ENCODE measurements around the gene VSIG4.

VSIG4 gene

GRCh38 chrX:65997978-65998717 is 41.7 kb downstream of the VSIG4 start:
- in situ Hi-C loops (cut with HindIII; ENCODE audit: low sequenced_read_pairs): no loop called here
- TF ChIP-seq CTCF (IDR thresholded peaks at IDR 0.05; ENCODE audit: low read depth, low read length): no peak
- no peak for DNase-seq (ENCODE audit: low read depth, low spot score)
- H3K4me3 ChIP-seq (ENCODE audit: low read depth, low read length): no peak overlapping the region

DNA sequence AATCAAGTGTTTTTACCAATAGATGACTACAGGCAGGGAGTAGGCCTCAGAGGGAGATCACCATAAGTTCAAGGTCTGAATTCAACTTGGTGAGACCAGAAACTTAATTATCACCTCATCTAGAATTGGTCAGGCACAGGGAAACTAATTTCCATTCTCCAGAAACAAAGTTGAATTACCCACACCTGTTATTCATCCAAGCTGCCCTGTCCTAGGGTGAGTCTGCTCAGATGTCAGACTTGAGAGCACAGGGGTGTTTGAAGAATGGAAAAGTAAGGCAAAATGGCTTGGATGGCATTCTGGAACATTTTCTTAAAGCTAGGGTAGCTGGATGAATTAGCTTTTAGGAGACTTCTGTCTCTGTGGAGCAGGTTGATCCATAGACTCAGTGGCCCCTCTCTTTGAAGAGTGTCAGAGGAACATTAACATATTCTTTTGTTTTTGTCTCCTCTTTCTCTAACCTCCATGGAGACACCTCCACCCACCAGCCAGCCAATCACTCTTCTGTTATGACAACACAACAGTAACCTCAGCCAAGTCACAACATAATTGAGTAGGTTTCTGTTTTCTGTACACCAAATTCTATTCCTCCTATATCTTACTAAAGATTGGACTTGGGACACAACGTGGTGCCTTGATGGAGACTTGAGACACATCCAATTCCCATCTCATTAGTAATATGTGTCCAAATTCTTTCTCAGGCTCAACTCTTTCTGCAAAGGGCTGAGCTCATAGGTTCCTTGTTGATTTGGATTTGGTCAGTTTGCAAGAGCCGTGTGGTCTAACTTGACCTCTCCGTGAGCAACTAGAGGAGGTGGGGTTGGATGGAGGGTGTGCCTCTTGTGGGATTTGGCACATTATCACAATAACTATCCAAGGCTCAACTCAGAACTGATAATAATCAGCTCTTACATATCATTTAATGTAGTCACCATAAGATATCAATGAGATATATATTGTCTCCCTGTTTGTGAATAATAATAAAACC is 45.1 kb downstream of the VSIG4 start:
- TF ChIP-seq CTCF (IDR thresholded peaks at IDR 0.05; ENCODE audit: low read depth, low read length): no peak
- H3K4me3 ChIP-seq (ENCODE audit: low read depth, low read length): no peak overlapping the region
- no peak for DNase-seq (ENCODE audit: low read depth, low spot score)
- in situ Hi-C loops (cut with HindIII; ENCODE audit: low sequenced_read_pairs): no loop called here

DNA sequence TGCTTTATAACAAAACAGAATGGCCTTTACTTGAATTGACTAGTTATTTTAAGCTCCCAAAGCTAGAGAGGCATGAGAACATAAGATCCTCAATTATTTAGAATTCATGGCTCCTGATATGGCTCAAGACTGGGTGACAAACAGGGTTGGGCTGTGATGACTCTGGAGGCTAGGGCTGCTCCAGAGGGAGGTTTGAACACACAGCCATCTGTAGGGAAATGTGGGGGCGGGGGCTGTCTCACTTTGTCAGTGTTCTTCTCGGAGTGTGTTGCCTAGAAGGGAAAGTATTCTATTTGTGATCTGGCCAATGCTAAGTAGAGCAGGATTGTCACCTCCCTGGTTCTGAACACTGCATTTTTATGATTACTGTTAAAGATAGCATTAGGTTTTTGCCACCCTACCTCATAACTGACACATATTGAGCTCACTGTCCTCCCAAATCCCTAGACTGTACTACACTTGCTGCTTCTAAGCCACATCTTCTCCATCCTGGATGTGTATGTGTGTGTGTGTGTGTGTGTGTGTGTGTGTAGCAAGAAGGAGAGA is 45.9 kb downstream of the VSIG4 start:
- no peak for DNase-seq (ENCODE audit: low read depth, low spot score)
- TF ChIP-seq CTCF (IDR thresholded peaks at IDR 0.05; ENCODE audit: low read depth, low read length): no peak
- in situ Hi-C loops (cut with HindIII; ENCODE audit: low sequenced_read_pairs): no loop called here
- no peak overlapping the region for H3K4me3 ChIP-seq (ENCODE audit: low read depth, low read length)

GRCh38 chrX:65993332-65993731 is 46.5 kb downstream of the VSIG4 start:
- no peak for TF ChIP-seq CTCF (IDR thresholded peaks at IDR 0.05; ENCODE audit: low read depth, low read length)
- no peak for DNase-seq (ENCODE audit: low read depth, low spot score)
- in situ Hi-C loops (cut with HindIII; ENCODE audit: low sequenced_read_pairs): no loop called here
- H3K4me3 ChIP-seq (ENCODE audit: low read depth, low read length): no peak overlapping the region

DNA sequence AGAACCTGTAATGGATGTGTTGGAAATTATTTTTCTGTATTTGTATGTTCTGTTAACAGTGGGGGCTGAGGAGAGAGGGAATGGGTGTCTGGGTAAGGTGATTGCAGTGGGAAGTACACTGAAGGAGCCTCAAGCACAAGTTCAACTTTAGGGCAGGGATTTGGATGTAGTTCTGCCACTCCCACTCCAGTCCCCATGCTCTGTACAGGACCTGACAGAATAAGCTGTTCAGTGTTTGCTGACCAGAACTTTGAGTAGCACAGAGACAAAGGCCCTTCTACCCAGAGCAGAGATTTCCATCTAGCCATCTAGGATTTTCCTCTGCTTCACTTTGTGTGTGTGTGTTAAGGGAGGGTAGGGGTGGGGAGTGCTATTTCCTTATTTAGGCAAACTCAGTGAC is 49.2 kb downstream of the VSIG4 start:
- TF ChIP-seq CTCF (IDR thresholded peaks at IDR 0.05; ENCODE audit: low read depth, low read length): no peak
- H3K4me3 ChIP-seq (ENCODE audit: low read depth, low read length): no peak overlapping the region
- DNase-seq (ENCODE audit: low read depth, low spot score): no peak
- in situ Hi-C loops (cut with HindIII; ENCODE audit: low sequenced_read_pairs): no loop called here

GRCh38 chrX:65987811-65988210 is 52.1 kb downstream of the VSIG4 start:
- in situ Hi-C loops (cut with HindIII; ENCODE audit: low sequenced_read_pairs): no loop called here
- H3K4me3 ChIP-seq (ENCODE audit: low read depth, low read length): no peak overlapping the region
- TF ChIP-seq CTCF (IDR thresholded peaks at IDR 0.05; ENCODE audit: low read depth, low read length): no peak
- DNase-seq (ENCODE audit: low read depth, low spot score): no peak

Data from astrocyte of the spinal cord (primary cell).